Measurements from ENCODE around the gene RTN4R. TPM values are rescaled to one million over a fixed set of nuclear protein-coding genes. Genes with fewer than 3 reads are reported as not detected.
A peak's percentile ranks its signal among the peaks of the same experiment; 100 is the strongest.

Gene RTN4R
- polyA plus RNA-seq, 3 donors, result 4.6 to 10.3 (median 7.1) TPM

GRCh38 chr22:20237480-20238440 is 30.4 kb downstream of the RTN4R start:
- DNase-seq (ENCODE audit: extremely low read depth in 1 of 11, low read depth in 9 of 11, low spot score in 4 of 11), result no peak

GRCh38 chr22:20236052-20236717 is 31.9 kb downstream of the RTN4R start:
- no peak for DNase-seq (ENCODE audit: extremely low read depth in 1 of 11, low read depth in 9 of 11, low spot score in 4 of 11)

- no peak for DNase-seq (ENCODE audit: extremely low read depth in 1 of 11, low read depth in 9 of 11, low spot score in 4 of 11)
Observed at GRCh38 chr22:20235389-20235991, 32.6 kb downstream of the RTN4R start.

GRCh38 chr22:20234760-20235388 is 33.2 kb downstream of the RTN4R start:
- DNase-seq (ENCODE audit: extremely low read depth in 1 of 11, low read depth in 9 of 11, low spot score in 4 of 11), result no peak

- no peak for DNase-seq (ENCODE audit: extremely low read depth in 1 of 11, low read depth in 9 of 11, low spot score in 4 of 11)
Observed at GRCh38 chr22:20234314-20234682, 33.8 kb downstream of the RTN4R start.

- DNase-seq (ENCODE audit: extremely low read depth in 1 of 11, low read depth in 9 of 11, low spot score in 4 of 11), result no peak
Observed at GRCh38 chr22:20233351-20234313, 34.5 kb downstream of the RTN4R start.

DNA sequence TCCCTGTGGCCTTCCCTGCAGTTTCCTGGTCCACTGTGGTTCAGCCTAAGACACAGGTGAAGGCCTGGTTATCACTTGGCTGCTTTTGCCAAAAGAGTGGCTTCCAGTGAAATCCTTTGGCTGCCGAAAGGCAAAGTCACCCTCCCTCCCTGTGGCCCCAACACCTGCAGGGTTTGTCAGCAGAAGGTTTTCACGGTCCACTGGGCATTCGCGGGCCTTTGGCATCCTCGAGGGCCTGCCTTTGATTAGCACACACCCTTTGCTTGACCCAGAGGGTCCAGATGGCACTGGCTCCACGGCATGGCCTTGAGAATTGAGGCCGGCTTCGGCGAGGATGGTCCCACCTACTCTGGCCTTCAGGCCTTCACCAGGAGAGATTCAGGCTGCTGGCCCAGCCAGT is 35.3 kb downstream of the RTN4R start:
- DNase-seq (ENCODE audit: extremely low read depth in 1 of 11, low read depth in 9 of 11, low spot score in 4 of 11), result no peak

- DNase-seq (ENCODE audit: extremely low read depth in 1 of 11, low read depth in 9 of 11, low spot score in 4 of 11), result no peak
Observed at GRCh38 chr22:20232237-20232598, 35.9 kb downstream of the RTN4R start.

- no peak for DNase-seq (ENCODE audit: extremely low read depth in 1 of 11, low read depth in 9 of 11, low spot score in 4 of 11)
Observed at GRCh38 chr22:20231514-20232236, 36.4 kb downstream of the RTN4R start.

- DNase-seq (ENCODE audit: extremely low read depth in 1 of 11, low read depth in 9 of 11, low spot score in 4 of 11), result no peak
Observed at GRCh38 chr22:20230777-20231420, 37.2 kb downstream of the RTN4R start.

DNA sequence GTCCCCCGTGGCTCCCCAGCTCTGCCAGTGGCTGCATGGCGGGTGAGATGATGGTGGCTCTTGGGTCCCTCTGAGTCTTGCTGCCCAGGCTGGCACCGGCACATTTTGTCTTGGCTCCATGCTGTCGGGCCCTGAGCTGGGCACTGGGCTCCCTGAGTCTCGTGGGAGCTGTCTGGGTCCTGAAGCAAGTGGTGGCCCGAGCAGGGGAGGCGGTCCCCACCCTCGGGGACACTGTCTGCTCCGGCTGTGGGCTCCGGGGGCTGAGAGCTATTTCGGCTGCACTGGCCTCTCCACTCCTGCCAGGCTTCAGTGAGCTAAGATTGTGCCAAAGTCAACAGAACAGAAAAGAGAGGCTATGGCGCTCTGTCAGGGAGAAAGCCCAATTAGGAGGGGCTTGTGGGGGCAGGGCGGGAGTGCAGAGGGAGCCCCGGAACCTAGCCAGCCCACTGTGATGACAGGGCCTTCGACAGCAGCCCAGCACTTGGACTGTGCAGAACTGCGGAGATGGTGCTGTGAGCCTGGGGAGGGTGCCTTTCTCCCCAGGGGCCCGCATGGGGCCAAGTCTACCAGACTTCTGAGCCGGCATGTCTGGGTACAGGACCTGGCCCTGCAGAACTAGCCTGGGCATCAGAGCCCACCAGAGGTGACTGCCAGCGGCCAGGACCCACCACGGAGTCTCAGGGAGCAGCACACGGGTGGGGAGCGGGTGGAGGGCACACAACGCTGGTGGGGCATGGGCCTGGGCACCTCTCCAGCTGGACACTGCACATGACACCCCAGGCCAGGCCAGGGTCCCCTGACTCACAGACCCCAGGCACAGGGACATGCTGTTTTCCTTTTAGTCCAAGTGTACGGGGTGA is 38.0 kb downstream of the RTN4R start:
- peak in 1 of 11 donors; percentile 65 for DNase-seq (ENCODE audit: extremely low read depth in 1 of 11, low read depth in 9 of 11, low spot score in 4 of 11)

GRCh38 chr22:20228939-20229272 is 39.2 kb downstream of the RTN4R start:
- no peak for DNase-seq (ENCODE audit: extremely low read depth in 1 of 11, low read depth in 9 of 11, low spot score in 4 of 11)

GRCh38 chr22:20228055-20228938 is 39.8 kb downstream of the RTN4R start:
- DNase-seq (ENCODE audit: extremely low read depth in 1 of 11, low read depth in 9 of 11, low spot score in 4 of 11), result no peak

GRCh38 chr22:20227363-20227762 is 40.8 kb downstream of the RTN4R start:
- no peak for DNase-seq (ENCODE audit: extremely low read depth in 1 of 11, low read depth in 9 of 11, low spot score in 4 of 11)

DNA sequence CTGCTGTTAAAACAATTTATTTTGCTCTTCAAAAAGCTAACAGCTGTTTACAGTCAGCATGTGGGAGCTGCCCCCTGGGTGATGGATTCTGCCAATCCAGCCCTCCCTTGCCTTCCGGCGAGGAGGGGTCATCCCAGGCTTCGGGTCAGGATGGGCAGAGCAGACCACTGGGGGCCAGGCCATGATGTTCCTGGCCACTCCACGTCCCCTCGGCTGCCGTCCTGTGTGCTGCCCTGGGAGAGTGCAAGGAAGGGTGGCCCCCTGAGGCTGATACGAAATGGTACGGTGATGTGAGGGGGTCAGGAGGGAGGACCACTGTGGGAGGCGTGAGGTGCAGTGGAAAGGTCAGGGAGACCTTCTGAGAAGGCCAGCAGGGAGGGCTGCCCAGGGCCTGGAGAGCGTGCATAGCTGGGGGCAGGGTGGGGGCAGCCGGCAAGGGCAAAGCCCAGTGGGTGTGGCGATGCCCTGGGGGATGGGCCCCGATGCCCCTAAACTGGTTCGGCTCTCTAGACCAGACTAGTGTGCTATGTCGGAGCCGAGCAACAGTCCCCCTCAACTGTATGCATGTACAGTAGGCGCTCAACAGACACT is 41.3 kb downstream of the RTN4R start:
- DNase-seq (ENCODE audit: extremely low read depth in 1 of 11, low read depth in 9 of 11, low spot score in 4 of 11), result no peak
